Superior temporal gyrus (tissue), 1 donor: Measurements from ENCODE around the gene TMEM138.
A peak's percentile ranks its signal among the peaks of the same experiment; 100 is the strongest.

Source experiments
- DNase-seq: peaks from one replicate; pipeline ENCODE4 v3.0.0-alpha.2; 2016; ENCODE audit errors: extremely low spot score

The TMEM138 gene

GRCh38 chr11:61406067-61406466 is 43.9 kb downstream of the TMEM138 start:
- peak; percentile 56 for DNase-seq

GRCh38 chr11:61406991-61407728 is 45.0 kb downstream of the TMEM138 start:
- DNase-seq, result no peak

GRCh38 chr11:61411589-61411988 is 49.4 kb downstream of the TMEM138 start:
- DNase-seq, result no peak

DNA sequence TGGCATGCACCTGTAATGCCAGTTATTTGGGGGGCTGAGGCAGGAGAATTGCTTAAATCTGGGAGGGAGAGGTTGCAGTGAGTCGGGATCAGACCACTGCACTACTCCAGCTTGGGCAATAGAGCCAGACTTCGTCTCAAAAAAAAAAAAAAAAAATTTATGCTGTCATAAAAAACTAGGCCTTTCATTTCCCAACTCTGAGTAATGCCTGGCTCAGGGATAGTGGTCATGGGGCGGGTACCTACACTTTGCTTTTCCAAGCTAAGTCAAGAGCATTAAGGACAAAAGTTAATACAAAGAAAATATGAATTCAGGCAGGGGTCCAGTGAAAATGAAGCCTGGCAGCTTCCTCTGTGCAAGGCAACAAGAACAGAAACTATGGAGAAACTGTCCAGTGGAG is 51.3 kb downstream of the TMEM138 start:
- no peak for DNase-seq

GRCh38 chr11:61414547-61414946 is 52.4 kb downstream of the TMEM138 start:
- no peak for DNase-seq

- DNase-seq, result no peak
Observed at GRCh38 chr11:61415381-61415780, 53.2 kb downstream of the TMEM138 start.

- DNase-seq, result no peak
Observed at GRCh38 chr11:61416941-61417340, 54.8 kb downstream of the TMEM138 start.

DNA sequence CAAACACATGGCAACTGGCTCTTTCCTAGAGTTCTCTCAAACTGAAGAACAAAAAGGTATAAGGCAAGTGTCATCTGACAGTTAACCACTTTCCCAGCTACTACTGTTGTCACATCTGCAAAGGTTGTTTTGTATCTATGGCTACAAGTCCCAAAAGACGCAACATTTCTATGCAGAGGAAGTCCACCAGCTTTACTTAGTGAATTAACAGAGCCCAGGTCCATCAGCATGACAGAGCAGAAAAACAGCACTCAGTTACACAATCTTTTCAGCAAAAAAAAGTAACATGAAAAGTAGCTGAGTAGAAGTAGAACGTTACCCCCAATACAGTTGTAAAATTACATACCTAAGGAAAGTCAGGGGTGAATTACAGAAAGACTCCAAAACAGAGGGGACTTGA is 55.5 kb downstream of the TMEM138 start:
- no peak for DNase-seq

DNA sequence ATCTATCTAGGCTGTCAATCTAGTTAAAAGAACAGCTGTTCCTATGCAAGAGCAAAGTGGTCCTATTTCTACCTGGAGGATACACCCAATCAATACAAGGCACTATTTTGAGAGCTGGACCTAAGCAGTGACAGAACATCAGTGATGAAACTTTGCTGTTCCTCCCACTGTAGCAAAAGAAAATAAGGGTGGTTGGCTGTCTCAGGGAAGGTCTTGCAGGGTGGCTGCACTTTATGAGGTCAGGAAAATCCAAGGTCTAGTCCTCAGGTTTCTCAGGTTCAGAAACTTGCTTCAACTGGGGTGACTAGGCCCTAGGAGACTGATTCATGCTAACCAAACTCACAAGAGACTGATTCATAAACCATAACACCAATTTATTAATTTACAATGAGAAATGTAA is 56.0 kb downstream of the TMEM138 start:
- no peak for DNase-seq
